GM21786 (cell line): ENCODE data around the gene DUSP21.
"Not testable (repeated sequence)": the region's sequence is repeated elsewhere in the genome, so short reads cannot be mapped to it uniquely, and the experiment has no call there.

Source experiments
- ATAC-seq: cut with Tn5 transposase; IDR thresholded peaks from one replicate; pipeline ENCODE4 v1.9.1; 2021; ENCODE audit not compliant: unreplicated experiment

DUSP21 gene

GRCh38 chrX:44843753-44844152 is at the start of gene DUSP21:
TSS of gene DUSP21 (plus strand) at chrX:44844021. CDS start at chrX:44844133, 112 bp downstream.
- ATAC-seq, result no peak

DNA sequence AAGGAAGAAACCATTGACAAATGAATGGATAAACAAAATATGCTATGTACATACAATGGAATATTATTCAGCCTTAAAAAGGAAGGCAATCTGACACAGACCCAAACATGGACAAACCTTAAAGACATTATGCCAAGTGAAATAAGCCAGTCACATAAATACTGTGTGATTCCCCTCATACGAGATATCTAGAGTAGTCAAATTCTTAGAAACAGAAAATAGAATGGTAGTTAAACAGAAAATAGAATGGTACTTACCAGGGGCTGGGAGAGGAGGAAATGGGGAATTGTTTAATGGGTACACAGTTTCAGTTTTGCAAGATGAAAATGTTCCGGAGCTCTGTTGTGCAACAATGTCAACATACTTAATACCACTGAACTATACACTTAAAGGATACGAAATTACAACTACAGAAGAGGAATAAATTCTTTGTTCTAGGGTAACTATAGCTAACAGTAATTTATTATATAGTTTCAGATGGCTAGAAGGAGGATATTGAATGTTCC is 47.8 kb upstream of the DUSP21 start:
- ATAC-seq, result no peak

DNA sequence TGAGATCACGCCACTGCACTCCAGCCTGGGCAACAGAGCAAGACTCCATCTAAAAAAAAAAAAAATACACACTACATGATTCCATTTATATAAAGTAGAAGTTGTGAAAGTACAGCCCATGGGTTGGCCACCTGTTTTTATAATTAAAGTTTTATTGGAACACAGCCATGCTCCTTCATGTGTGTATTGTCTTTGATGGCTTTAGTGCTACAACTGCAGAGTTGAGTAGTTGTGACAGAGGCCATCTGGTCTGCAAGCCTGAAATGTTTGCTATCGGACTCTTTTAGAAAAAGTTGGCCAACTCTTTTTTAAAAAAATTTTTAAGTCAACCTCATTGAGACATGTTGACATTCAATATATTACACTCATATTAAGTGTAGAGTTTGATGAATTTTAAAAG is 41.2 kb upstream of the DUSP21 start:
- no peak for ATAC-seq

GRCh38 chrX:44815681-44816080 is 28.1 kb upstream of the DUSP21 start:
- ATAC-seq, result no peak

GRCh38 chrX:44816367-44816766 is 27.5 kb upstream of the DUSP21 start:
- ATAC-seq, result no peak

GRCh38 chrX:44817029-44817428 is 26.8 kb upstream of the DUSP21 start:
- no peak for ATAC-seq

DNA sequence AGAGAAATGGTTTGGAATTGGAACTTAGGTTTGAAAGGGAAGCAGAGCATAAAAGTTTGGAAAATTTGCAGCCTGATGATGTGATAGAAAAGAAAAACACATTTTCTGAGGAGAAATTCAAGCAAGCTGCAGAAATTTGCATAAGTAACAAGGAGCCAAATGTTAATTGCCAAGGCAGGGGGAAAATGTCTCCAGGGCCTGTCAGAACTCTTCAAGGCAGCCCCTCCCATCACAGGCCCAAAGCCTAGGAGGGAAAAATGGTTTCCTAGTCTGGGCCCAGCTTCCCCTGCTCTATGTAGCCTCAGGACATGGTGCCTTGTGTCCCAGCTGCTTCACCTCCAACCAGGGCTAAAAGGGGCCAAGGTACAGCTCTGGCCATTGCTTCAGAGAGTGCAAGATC is 21.2 kb upstream of the DUSP21 start:
- no peak for ATAC-seq

DNA sequence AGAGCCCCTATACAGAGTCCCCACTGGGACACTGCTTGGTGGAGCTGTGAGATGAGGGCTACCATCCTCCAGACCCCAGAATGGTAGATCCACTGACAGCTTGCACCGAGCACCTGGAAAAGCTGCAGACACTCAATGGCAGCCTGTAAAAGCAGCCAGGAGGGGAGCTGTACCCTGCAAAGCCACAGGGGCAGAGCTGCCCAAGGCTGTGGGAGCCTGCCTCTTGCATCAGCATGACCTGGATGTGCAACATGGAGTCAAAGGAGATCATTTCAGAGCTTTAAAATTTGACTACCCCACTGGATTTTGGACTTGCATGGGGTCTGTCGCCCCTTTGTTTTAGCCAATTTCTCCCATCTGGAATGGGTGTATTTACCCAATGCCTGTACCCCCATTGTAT is 20.6 kb upstream of the DUSP21 start:
- ATAC-seq, result not testable (repeated sequence)

- ATAC-seq, result no peak
These were observed 15.7 kb upstream of the DUSP21 start for GRCh38 chrX:44828008-44828605.

GRCh38 chrX:44829832-44830231 is 14.0 kb upstream of the DUSP21 start:
- no peak for ATAC-seq

- no peak for ATAC-seq
These were observed 1.1 kb upstream of the DUSP21 start for GRCh38 chrX:44842550-44843317.

- ATAC-seq, result no peak
These were observed 511 bp upstream of the DUSP21 start for GRCh38 chrX:44843318-44843702.

GRCh38 chrX:44844204-44844603 is 383 bp downstream of the DUSP21 start:
- ATAC-seq, result no peak

- ATAC-seq, result not testable (repeated sequence)
These were observed 7.1 kb downstream of the DUSP21 start for GRCh38 chrX:44850891-44851290.

DNA sequence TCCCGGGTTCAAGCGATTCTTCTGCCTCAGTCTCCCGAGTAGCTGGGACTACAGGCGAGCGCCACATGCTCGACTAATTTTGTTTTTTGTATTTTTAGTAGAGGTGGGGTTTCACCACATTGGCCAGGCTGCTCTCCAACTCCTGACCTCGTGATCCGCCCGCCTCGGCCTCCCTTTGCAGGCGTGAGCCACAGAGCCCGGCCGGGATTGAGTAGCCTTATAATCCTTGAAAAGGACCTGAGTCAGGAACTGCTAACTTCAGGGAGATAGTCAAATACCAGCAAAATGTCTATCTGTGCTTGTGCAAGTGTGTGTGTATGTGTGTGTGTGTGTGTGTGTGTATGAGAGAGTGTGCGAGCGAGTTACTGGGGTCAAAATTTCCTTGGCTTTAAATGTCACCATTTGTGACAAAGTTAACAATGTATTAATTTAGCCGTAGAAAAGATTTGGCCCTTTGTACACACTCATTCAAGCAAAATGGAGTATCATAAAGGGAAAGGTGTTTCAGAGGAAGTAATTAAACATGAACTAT is 27.4 kb downstream of the DUSP21 start:
- ATAC-seq, result no peak

DNA sequence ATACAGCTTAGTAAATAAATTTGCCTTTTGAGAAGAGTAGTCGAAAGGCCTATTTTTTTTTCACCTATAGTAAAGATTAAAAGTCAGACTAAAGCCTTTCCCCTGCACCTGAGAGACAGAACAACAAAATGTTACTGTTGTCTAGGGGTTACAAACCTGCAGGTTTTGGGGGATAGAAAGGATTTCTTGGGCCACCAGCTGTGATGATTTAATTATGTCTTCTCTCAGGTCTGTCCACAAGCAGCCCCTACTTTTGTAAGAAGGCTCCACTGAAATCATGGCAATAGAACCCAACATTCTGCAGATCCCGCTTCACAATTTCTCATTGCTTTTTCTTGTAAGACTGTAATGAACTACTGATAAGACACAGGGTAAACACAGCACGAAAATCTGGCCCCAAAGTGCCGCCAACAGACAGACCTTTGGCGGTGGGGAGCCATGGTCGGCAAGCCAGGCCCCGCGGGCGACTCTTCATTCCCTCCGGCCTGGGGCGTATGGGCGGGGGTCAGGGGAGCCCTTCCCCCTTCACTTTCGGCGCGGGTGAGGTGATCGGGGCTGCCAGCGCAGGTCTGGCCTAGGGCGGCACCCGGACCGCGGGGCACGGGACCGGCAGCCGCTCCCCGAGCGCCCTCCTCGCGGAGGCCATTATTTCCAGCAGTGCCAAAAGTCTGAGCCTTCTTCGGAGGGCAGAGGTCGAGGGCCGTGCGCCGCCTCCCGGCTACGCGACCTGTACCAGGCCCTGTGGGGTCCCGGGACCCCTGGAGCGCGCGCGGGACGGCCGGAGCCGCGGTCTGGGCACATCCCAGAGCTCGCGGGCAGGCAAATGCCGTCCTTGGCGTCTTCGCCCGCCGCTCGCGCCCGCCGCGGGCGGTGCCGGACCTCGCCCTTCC is 28.4 kb downstream of the DUSP21 start:
- peak; percentile 20 for ATAC-seq

DNA sequence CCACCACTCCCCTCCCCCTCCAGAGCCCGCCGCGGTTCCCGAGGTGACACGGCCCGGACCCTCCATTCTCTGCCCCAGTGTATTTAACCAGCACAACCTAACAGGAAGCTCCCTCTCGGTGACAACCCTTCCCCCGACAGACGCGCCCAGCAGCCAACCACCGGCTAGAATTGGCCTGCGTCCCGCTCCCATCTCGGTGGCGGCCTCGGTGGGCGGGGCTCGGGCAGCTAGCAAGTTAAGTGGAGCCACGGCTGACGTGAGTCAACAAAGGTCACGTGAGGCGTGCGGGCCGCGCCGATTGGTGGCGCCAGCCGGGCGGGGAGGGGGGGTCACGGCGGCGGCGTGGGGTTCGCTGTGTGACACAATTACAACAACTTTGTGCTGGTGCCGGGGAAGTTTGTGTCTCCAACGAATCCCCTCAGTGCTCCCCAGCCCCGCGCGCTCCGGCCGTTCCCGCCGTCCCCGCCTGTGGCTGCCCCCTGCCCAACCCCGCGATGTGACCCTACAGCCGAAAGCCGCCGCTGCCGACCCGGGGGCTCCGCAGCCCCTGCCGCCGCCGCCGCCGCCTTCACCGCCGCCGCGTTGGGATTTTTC is 29.1 kb downstream of the DUSP21 start, which contains the start of gene KDM6A:
Gene KDM6A (plus strand): TSS at position 368 of the 594 bp plus-strand sequence. CDS start 364 bp downstream, outside the sequence.
- ATAC-seq, result peak; percentile 85

DNA sequence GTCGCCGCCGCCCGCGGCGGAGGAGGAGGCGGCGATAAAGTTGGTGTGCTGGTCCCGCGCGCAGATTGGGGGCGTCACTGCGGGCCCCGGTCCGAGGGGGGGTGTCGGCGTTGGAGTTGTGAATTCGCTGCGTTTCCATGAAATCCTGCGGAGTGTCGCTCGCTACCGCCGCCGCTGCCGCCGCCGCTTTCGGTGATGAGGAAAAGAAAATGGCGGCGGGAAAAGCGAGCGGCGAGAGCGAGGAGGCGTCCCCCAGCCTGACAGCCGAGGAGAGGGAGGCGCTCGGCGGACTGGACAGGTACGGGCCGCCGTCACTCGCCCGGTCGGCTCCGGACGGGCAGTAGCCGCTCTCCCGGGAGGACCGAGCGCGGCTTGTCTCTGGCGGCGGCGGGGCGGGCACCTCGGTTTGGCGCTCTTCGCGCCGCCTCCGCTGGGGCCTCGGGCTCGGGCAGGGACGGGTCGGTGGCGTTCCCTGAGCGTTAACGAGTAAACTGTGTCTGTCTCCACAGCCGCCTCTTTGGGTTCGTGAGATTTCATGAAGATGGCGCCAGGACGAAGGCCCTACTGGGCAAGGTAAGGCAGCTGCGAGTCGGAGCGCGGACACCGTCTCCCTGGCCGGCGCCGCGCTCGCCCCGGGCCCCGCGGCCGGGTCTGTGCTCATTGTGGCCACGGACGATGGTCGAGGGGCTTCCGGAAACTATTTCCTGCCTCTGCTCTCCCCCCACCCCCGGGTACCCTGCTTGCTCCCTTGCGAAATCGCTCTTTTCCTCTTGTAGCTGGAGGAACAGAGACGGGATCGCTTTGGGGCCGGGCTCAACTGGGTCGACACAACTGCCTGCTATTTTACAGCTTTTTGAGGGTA is 29.8 kb downstream of the DUSP21 start:
- ATAC-seq, result no peak

DNA sequence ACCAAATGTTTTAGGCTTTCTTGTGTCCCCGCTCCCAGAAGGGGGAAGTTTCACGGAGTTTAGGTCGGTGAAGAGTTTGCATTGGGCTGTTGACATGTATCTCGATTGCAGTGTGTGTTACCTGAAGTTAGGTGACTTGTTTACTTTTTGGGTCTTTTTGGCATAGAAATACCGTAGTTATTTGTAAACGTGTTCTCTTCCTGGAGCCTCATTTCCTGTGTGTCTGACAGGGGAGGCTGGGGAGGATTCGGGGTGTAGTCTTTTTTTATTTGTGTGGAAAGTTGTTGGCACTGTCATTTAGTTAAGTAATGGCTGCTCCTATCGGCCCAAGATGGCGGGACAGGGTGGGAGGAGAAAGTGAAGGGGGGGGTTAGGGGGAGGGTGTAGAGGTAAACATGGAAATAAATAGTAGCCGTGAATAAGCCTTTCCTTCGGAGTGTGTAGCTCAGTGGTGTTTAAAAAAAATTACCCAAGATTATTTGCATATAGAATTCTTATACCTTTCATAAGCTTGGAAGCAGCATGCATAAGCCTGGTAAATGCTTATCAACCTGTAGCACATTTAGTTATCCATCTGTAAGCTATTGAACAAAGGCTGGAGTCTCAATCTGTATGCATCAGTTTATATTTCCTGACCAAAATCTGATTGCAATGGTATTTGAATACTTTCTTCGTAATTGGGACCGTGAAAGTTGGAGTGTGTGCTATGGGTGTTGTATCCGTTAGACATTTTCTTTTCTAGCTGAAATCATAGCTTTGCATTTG is 30.8 kb downstream of the DUSP21 start:
- no peak for ATAC-seq
